IPS-18c (cell line): Measurements from ENCODE around the gene UFM1.
A peak's percentile ranks its signal among the peaks of the same experiment; 100 is the strongest.
"Not testable (repeated sequence)": the region's sequence is repeated elsewhere in the genome, so short reads cannot be mapped to it uniquely, and the experiment has no call there.

Experiments used
- H3K4me3 ChIP-seq: 2 replicates; pipeline ENCODE4 v1.7.0; 2013; ENCODE audit warnings: low read depth, mild to moderate bottlenecking, low read length, moderate library complexity; ENCODE audit not compliant: insufficient read depth
- H3K9me3 ChIP-seq: one replicate; pipeline ENCODE4 v1.6.1; 2013; ENCODE audit warnings: mild to moderate bottlenecking, low read length, moderate library complexity; ENCODE audit not compliant: control insufficient read depth, insufficient read depth

Gene UFM1

GRCh38 chr13:38349390-38350113 lies at the start of gene UFM1:
UFM1 (plus strand) TSS chr13:38349851; CDS start chr13:38349920, 69 bp downstream.
- H3K9me3 ChIP-seq, result no peaks in the 10 kb centered on the region
- H3K4me3 ChIP-seq, result peak within 1 kb of the TSS; percentile 96

DNA sequence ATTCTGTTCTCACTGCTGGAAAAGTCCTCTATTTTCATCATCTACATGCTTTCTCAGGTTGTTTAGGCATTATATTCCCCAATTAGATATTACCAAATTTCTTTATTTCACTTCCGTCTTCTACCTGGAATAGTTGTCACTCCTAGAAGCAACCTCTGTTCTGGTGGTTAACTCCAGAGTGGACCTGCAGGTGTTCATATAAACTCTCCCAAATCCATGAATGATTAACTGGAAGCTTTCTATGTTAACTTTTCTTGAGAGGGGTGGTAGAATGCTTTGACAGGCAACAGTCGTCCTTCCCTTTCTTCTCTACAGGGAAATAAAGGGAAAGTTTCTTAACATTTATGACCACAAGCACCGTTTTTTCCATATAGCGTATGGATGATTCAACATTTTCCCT lies 48.4 kb upstream of the UFM1 start:
- Histone ChIP-seq H3K4me3 (no peak overlapping the region), H3K9me3 (no peaks in the 10 kb centered on the region)

GRCh38 chr13:38303816-38304320 lies 45.8 kb upstream of the UFM1 start:
- Histone ChIP-seq H3K4me3 (no peak overlapping the region), H3K9me3 (no peaks in the 10 kb centered on the region)

- H3K9me3 ChIP-seq, result no peaks in the 10 kb centered on the region
These were observed 40.9 kb upstream of the UFM1 start for GRCh38 chr13:38308736-38309135.

GRCh38 chr13:38309397-38309796 lies 40.3 kb upstream of the UFM1 start:
- H3K4me3 ChIP-seq, result no peak overlapping the region
- H3K9me3 ChIP-seq, result no peaks in the 10 kb centered on the region

More at GRCh38 chr13:38308736-38309135, 40.9 kb upstream of the UFM1 start:
- no peak overlapping the region for H3K4me3 ChIP-seq

- H3K9me3 ChIP-seq, H3K4me3 ChIP-seq: not testable (repeated sequence)
These were observed 38.5 kb upstream of the UFM1 start for GRCh38 chr13:38311175-38311574.

DNA sequence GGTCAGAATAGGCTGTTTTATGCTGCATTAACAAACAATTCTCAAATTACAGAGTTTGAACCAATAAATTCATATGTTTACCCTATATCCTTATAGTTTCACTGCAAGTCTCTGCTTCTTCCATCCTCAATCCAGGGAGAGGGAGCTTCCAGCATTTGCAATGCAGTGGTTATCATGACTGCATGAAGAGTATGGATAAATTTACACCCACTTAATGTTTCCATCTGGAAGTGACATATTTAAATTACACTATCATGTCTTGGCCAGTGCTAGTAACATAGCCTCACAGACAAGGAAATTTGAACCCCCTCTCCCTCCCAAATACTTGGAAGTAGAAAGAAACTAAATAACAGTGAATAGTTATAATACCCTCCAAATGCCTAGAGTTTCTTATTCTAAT lies 33.5 kb upstream of the UFM1 start:
- no peaks in the 10 kb centered on the region for H3K9me3 ChIP-seq
- H3K4me3 ChIP-seq, result no peak overlapping the region

GRCh38 chr13:38321654-38322053 lies 28.0 kb upstream of the UFM1 start:
- no peaks in the 10 kb centered on the region for H3K9me3 ChIP-seq
- H3K4me3 ChIP-seq, result no peak overlapping the region

DNA sequence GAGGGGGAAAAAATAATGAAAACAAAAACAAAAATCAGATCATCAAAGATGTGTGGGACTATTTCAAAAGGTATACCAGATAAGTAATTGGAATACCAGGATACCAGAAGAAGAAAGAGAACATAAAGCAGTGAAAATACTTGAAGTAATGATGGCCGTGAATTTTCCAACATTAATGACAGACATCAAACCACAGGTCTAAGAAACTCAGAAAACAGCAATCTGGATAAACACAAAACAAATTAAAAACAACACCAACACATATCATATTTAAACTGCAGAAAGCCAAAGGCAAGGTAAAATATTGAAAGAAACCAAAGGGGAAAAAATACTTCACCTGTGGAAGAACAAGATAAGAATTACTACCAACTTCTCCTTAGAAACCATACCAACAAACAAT lies 24.2 kb upstream of the UFM1 start:
- no peaks in the 10 kb centered on the region for H3K9me3 ChIP-seq
- H3K4me3 ChIP-seq, result no peak overlapping the region

GRCh38 chr13:38328699-38329098 lies 21.0 kb upstream of the UFM1 start:
- no peak overlapping the region for H3K4me3 ChIP-seq

GRCh38 chr13:38334845-38335244 lies 14.8 kb upstream of the UFM1 start:
- H3K4me3 ChIP-seq, result no peak overlapping the region

More at GRCh38 chr13:38328699-38329098, 21.0 kb upstream of the UFM1 start:
- H3K9me3 ChIP-seq, result no peaks in the 10 kb centered on the region

GRCh38 chr13:38338089-38338488 lies 11.6 kb upstream of the UFM1 start:
- Histone ChIP-seq H3K4me3 (no peak overlapping the region), H3K9me3 (no peaks in the 10 kb centered on the region)

More at GRCh38 chr13:38334845-38335244, 14.8 kb upstream of the UFM1 start:
- H3K9me3 ChIP-seq, result no peaks in the 10 kb centered on the region

DNA sequence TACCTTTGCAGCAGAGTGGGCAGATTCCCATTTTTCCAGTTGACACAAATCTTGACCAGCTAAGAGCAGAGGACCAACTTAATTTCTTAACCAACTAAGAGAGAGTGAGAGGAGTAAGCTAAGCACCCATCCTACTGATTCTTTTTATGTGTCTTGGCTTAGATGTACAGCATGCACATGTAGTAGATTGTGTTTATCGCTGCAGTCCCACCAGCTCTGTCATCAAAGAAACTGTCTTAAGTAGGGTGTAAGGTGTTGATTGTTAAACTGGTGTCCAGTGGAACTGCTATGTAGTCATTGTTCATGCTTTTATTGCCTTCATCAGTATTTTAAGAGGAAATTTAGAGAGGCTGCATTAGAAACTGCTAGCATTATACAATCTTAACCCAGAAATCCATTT lies 9.0 kb upstream of the UFM1 start:
- no peak overlapping the region for H3K4me3 ChIP-seq
- no peaks in the 10 kb centered on the region for H3K9me3 ChIP-seq

- H3K9me3 ChIP-seq, result no peaks in the 10 kb centered on the region
- no peak overlapping the region for H3K4me3 ChIP-seq
These were observed 8.4 kb upstream of the UFM1 start for GRCh38 chr13:38341149-38341692.

DNA sequence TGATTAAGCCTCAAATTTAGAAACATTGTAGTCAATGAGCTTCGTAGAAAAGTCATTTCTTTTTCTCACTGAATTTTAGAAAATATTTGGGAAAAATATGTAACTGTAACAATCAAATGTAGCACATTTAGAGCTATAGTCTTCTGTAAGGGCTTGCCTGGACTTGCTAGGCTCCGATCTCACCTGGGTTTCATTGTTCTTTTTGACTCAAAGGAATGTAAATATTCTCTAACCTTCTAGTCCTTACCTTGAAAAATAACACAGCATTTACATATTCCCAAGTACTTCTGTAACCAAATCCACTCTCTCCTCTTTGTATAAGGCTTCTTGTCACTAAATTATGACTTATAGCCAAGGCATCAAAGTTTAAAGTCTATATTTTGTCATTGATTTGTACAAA lies 2.9 kb upstream of the UFM1 start:
- Histone ChIP-seq H3K4me3 (no peak overlapping the region), H3K9me3 (no peaks in the 10 kb centered on the region)

DNA sequence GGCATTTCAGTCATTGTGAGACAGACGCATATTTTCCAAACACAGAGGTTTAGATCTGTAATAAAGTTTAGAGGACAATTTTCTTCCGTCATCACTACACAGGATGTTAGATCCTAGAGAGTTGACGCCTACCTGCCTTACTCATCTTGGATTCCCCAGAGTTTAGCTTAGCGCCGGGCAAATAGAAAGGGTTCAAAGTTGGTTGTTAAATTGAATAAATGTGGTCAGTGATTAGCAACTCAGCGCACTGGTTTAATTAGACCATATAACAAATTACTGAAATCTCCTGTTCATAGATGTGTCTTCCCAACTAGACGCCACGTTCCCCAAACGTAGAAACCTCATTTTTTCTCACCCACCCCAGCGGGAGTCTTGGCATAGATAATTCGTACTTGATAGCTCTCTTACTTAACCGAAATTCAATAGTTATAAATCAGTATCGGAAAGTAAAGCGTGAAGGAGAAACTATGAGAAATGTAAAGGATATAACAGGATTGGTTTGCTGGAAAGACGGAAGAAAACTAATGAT lies 726 bp upstream of the UFM1 start:
- Histone ChIP-seq H3K4me3 (peak overlapping the region; percentile 40; the same call in 1 of the 2 replicates), H3K9me3 (no peaks in the 10 kb centered on the region)

DNA sequence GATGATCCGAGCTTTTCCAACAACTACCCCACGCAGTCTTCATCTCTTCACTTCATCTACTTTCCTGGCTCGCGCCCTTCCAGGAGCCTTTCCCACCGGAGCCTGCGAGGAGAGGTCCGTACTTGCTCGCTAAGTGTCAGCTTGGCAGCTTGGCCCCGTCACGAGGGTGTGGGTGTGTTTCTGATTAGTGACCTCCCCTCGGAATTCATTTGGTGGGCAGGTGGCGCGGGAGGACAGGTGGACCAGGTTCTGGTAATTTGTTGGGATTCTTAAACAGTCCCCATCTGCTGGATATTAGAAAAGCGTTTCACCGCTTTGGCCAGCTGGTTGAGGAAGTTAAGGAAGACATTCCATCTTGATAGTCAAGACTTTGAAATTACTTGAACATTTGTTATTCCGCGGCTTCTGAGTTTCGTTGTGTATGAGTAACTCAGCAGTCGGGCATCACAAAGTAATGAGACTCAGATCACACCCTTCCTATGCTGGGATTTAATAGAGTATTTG lies 515 bp downstream of the UFM1 start:
- H3K4me3 ChIP-seq, result peak overlapping the region; percentile 96

GRCh38 chr13:38355595-38356119 lies 6.0 kb downstream of the UFM1 start:
- Histone ChIP-seq H3K9me3 (no peaks in the 10 kb centered on the region), H3K4me3 (no peak overlapping the region)

More for the DNA sequence above, 515 bp downstream of the UFM1 start:
- H3K9me3 ChIP-seq, result no peaks in the 10 kb centered on the region
